Measurements from ENCODE around the gene FRMD7. TPM values are rescaled to one million over a fixed set of nuclear protein-coding genes. Genes with fewer than 3 reads are reported as not detected.
"Not testable (repeated sequence)": the region's sequence is repeated elsewhere in the genome, so short reads cannot be mapped to it uniquely, and the experiment has no call there.

The FRMD7 gene
- total RNA-seq, 4 donors from 2014 or later: not detected

- Histone ChIP-seq H3K9me3 (no peaks in the 10 kb centered on the region), H3K27me3 (no peaks in the 10 kb centered on the region), H3K4me1 (peaks cover 2 to 5% of the 10 kb centered on the region in 2 donors), H3K27ac (no peak overlapping the region), H3K36me3 (no peaks in the 10 kb centered on the region), H3K4me3 (no peak overlapping the region)
- in situ Hi-C loops (cut with MboI; ENCODE audit: low sequenced_read_pairs in 4 of 4) (no loop called here), intact Hi-C loops (cut with DNase I; ENCODE audit: low total_unique reads) (no loop called here)
- TF ChIP-seq POLR2A (IDR thresholded peaks at IDR 0.05) (no peak), CTCF (IDR thresholded peaks at IDR 0.05 in 4 of 5, conservative IDR thresholded peaks at IDR 0.05 in 1 of 5) (no peak)
- no peak for DNase-seq
- ATAC-seq: no peak
These were observed 12.0 kb downstream of the FRMD7 start for GRCh38 chrX:132115792-132116191.

GRCh38 chrX:132114607-132115006 is 13.2 kb downstream of the FRMD7 start:
- no peak for DNase-seq
- Histone ChIP-seq H3K9me3 (no peaks in the 10 kb centered on the region), H3K27me3 (no peaks in the 10 kb centered on the region), H3K4me1 (peaks cover 2 to 5% of the 10 kb centered on the region in 2 donors), H3K4me3 (no peak overlapping the region), H3K27ac (no peak overlapping the region), H3K36me3 (no peaks in the 10 kb centered on the region)
- in situ Hi-C loops (cut with MboI; ENCODE audit: low sequenced_read_pairs in 4 of 4): no loop called here
- intact Hi-C loops (cut with DNase I; ENCODE audit: low total_unique reads): no loop called here
- TF ChIP-seq CTCF (IDR thresholded peaks at IDR 0.05 in 4 of 5, conservative IDR thresholded peaks at IDR 0.05 in 1 of 5) (no peak), POLR2A (IDR thresholded peaks at IDR 0.05) (no peak)
- ATAC-seq: no peak

GRCh38 chrX:132107291-132107690 is 20.5 kb downstream of the FRMD7 start:
- in situ Hi-C loops (cut with MboI; ENCODE audit: low sequenced_read_pairs in 4 of 4): no loop called here
- peaks cover 0 to 2% (median 0%) of the 10 kb centered on the region in 3 donors for H3K9me3 ChIP-seq
- no peak overlapping the region for H3K27ac ChIP-seq
- H3K4me1 ChIP-seq: no peaks in the 10 kb centered on the region
- no peak for ATAC-seq
- no peak for DNase-seq
- H3K4me3 ChIP-seq: no peak overlapping the region
- TF ChIP-seq CTCF (IDR thresholded peaks at IDR 0.05 in 4 of 5, conservative IDR thresholded peaks at IDR 0.05 in 1 of 5) (no peak), POLR2A (IDR thresholded peaks at IDR 0.05) (no peak)
- no peaks in the 10 kb centered on the region for H3K36me3 ChIP-seq
- H3K27me3 ChIP-seq: no peaks in the 10 kb centered on the region
- intact Hi-C loops (cut with DNase I; ENCODE audit: low total_unique reads): no loop called here

- Histone ChIP-seq H3K36me3 (no peaks in the 10 kb centered on the region), H3K4me3 (no peak overlapping the region), H3K27ac (no peak overlapping the region), H3K9me3 (no peaks in the 10 kb centered on the region), H3K27me3 (no peaks in the 10 kb centered on the region), H3K4me1 (no peaks in the 10 kb centered on the region)
- intact Hi-C loops (cut with DNase I; ENCODE audit: low total_unique reads) (no loop called here), in situ Hi-C loops (cut with MboI; ENCODE audit: low sequenced_read_pairs in 4 of 4) (no loop called here)
- no peak for TF ChIP-seq CTCF (IDR thresholded peaks at IDR 0.05 in 4 of 5, conservative IDR thresholded peaks at IDR 0.05 in 1 of 5)
- TF ChIP-seq POLR2A (IDR thresholded peaks at IDR 0.05): no peak
- no peak for ATAC-seq
- no peak for DNase-seq
These were observed 26.0 kb downstream of the FRMD7 start for GRCh38 chrX:132101799-132102198.

- Histone ChIP-seq H3K27ac (no peak overlapping the region), H3K9me3 (no peaks in the 10 kb centered on the region), H3K4me1 (no peaks in the 10 kb centered on the region), H3K4me3 (no peak overlapping the region), H3K36me3 (no peaks in the 10 kb centered on the region), H3K27me3 (no peaks in the 10 kb centered on the region)
- in situ Hi-C loops (cut with MboI; ENCODE audit: low sequenced_read_pairs in 4 of 4) (no loop called here), intact Hi-C loops (cut with DNase I; ENCODE audit: low total_unique reads) (no loop called here)
- ATAC-seq: no peak
- DNase-seq: no peak
- TF ChIP-seq POLR2A (IDR thresholded peaks at IDR 0.05) (no peak), CTCF (IDR thresholded peaks at IDR 0.05 in 4 of 5, conservative IDR thresholded peaks at IDR 0.05 in 1 of 5) (no peak)
These were observed 26.6 kb downstream of the FRMD7 start for GRCh38 chrX:132101206-132101605.

GRCh38 chrX:132098704-132099103 is 29.1 kb downstream of the FRMD7 start:
- H3K27me3 ChIP-seq; H3K36me3 ChIP-seq; intact Hi-C loops (cut with DNase I; ENCODE audit: low total_unique reads); DNase-seq; H3K4me3 ChIP-seq; H3K9me3 ChIP-seq; ATAC-seq; H3K27ac ChIP-seq; H3K4me1 ChIP-seq: not testable (repeated sequence)
- in situ Hi-C loops (cut with MboI; ENCODE audit: low sequenced_read_pairs in 4 of 4): loop anchor here in 1 of 4 donors (25.0 kb wide), 2 partner anchors 114 to 514 kb away; partner anchors contain the start of gene RAP2C
